Cardiac fibroblast (primary cell): ENCODE measurements around the gene MAP3K10.
A peak's percentile ranks its signal among the peaks of the same experiment; 100 is the strongest.
"Not testable (repeated sequence)": the region's sequence is repeated elsewhere in the genome, so short reads cannot be mapped to it uniquely, and the experiment has no call there.

Experiments
- DNase-seq, 2 donors: peaks; one replicate each; pipeline versions ENCODE4 v3.0.0 to v3.0.0-alpha.2; 2010; ENCODE audit warnings: low read depth in 2 of 2
- H3K4me3 ChIP-seq, 2 donors: replicated peaks in 1 of 2; 1 replicate in 1 of 2; 2 replicates in 1 of 2; pipeline ENCODE4 v1.5.1; 2011; ENCODE audit warnings: low read depth in 2 of 2, low read length in 2 of 2, mild to moderate bottlenecking in 2 of 2, moderate library complexity in 1 of 2
- CTCF ChIP-seq: IDR thresholded peaks from one replicate; pipeline ENCODE4 v1.5.1; 2011; ENCODE audit warnings: low read depth, mild to moderate bottlenecking, low read length, inconsistent platforms

The MAP3K10 gene

GRCh38 chr19:40217027-40217810 is 26.0 kb downstream of the MAP3K10 start:
- H3K4me3 ChIP-seq: no peak overlapping the region
- no peak for DNase-seq
- peak; percentile 19 for TF ChIP-seq CTCF

- peak in 1 of 2 donors; percentile 29 for DNase-seq
- H3K4me3 ChIP-seq: no peak within 1 kb of the TSS
- TF ChIP-seq CTCF: no peak
Observed at GRCh38 chr19:40217934-40218890, 27.0 kb downstream of the MAP3K10 start, which contains the start of gene TTC9B. Gene TTC9B (minus strand): TSS chr19:40218384. CDS start chr19:40218381, 3 bp downstream.

GRCh38 chr19:40219029-40219428 is 27.8 kb downstream of the MAP3K10 start:
- not testable (repeated sequence) for DNase-seq, H3K4me3 ChIP-seq

- no peak for TF ChIP-seq CTCF
- peak overlapping the region in 1 of 2 donors; percentile 43 for H3K4me3 ChIP-seq
- DNase-seq: peak; percentile 63 to 85
Observed at GRCh38 chr19:40219721-40220276, 28.6 kb downstream of the MAP3K10 start.

- no peak overlapping the region for H3K4me3 ChIP-seq
- DNase-seq: no peak
- no peak for TF ChIP-seq CTCF
Observed at GRCh38 chr19:40220674-40221073, 29.4 kb downstream of the MAP3K10 start.

- peak; percentile 82 for TF ChIP-seq CTCF
- no peak overlapping the region for H3K4me3 ChIP-seq
- DNase-seq: peak; percentile 93 to 97
Observed at GRCh38 chr19:40221858-40222619, 30.8 kb downstream of the MAP3K10 start.
